GM18909 (cell line): ENCODE measurements around the gene STEAP4.

Source experiments
- ATAC-seq: cut with Tn5 transposase; IDR thresholded peaks from one replicate; pipeline ENCODE4 v1.9.1; 2021; ENCODE audit warnings: mild to moderate bottlenecking; ENCODE audit not compliant: unreplicated experiment, poor library complexity

STEAP4 gene

GRCh38 chr7:88315522-88315921 lies 8.8 kb upstream of the STEAP4 start:
- ATAC-seq = no peak

DNA sequence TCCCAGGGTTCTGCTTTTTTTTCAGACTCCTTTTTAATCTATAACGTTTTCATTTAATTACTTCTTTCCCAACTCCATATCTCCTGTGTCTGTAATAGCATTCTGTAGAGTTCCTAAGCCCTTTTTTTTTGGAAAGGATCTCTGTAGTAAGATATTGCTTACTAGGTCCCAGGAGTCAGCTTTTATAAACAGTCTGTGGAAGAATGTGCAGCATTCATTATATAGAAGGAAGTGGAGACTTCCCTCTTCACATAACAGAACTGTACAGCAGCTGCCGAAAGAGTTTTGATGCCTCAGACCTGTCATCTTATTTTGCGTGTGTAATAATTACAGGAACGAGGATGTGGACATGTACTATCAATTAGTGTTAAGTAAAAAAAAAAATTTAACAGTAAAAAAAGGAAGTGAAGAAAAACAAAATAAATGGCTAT lies 7.4 kb upstream of the STEAP4 start:
- no peak for ATAC-seq

DNA sequence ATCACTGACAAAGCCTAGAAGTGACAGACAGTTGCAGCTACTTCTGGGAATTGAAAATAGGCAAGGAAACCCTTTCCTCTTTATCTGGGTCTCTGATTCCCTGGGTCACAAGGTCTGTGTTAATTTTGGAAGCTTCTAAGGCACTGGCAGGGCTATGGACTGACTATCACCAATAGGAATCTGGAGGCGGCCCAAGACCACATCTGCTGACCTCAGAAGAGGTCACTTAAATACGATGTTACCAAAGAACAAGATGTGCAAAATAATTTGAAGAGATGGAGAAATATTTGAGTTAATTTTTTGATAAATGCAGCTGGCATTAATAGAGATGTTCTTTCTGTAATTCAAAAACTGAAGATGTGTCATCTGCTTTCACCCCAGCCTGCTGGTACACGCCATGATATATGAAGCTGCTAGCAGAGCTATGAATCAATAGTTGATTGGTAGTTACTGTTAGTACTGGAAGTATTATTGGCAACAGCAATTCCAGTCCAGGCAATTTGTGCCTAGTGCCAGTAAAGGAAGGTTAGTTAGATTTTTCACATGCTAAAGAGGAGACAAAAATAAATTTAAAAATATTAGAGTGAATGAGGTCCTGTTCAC lies 5.5 kb upstream of the STEAP4 start:
- ATAC-seq = no peak

GRCh38 chr7:88311675-88312036 lies 5.0 kb upstream of the STEAP4 start:
- no peak for ATAC-seq

GRCh38 chr7:88310956-88311674 lies 4.4 kb upstream of the STEAP4 start:
- no peak for ATAC-seq

GRCh38 chr7:88309819-88310218 lies 3.1 kb upstream of the STEAP4 start:
- no peak for ATAC-seq

- no peak for ATAC-seq
Measured at GRCh38 chr7:88307823-88308222, 1.1 kb upstream of the STEAP4 start.

DNA sequence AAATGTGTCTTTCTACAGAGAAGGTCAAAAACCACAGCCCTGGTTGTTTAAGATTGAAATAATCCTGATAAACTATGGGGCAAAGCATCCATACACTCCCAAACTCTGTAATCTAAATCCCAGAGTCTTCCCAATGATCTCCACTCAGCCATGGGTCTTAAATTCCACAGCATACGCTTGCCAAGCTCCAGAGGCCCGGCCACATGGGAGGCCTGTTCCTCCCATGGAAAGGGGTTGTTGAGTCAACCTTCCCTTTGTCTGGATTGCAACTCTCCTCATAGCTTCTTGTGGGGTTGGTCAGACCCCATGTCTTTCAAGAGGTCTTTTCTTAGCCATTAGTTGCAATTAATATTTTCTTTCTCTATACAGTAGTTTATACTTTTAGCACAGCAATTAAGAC lies 718 bp upstream of the STEAP4 start:
- ATAC-seq = no peak

DNA sequence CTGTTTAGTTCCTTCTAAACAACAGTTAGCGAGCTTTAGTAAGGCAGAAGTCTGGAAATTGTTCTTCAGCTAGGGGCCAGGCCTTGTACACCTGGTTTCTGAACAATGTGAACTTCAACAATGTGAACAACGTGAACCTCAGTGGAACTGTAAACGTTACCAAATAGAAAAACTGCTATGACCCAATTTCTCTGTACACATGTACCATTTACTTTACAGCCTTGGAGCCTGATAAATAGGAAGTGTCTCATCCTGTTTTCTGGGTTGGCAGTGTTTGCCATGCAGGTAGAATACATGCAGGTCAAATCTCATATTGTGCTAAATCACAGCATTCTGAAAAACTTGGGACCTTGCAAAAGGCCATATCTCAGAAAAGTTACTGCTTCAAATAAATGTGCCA lies 1.6 kb downstream of the STEAP4 start:
- ATAC-seq = no peak

DNA sequence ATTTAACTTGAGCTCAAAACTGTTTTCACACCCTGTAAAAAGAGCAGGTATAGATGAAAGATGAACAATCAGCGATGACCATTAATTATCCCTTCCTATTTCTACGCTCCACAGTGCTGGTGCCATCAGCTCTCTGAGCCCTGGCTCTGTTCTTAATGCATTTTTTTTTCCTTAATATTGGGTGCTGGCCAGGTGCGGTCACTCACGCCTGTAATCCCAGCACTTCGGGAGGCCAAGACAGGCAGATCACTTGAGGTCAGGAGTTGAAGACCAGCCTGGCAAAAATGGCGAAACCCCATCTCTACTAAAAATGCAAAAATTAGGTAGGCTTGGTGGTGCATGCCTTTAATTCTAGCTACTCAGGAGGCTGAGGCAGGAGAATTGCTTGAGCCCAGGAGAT lies 4.2 kb downstream of the STEAP4 start:
- ATAC-seq = no peak

DNA sequence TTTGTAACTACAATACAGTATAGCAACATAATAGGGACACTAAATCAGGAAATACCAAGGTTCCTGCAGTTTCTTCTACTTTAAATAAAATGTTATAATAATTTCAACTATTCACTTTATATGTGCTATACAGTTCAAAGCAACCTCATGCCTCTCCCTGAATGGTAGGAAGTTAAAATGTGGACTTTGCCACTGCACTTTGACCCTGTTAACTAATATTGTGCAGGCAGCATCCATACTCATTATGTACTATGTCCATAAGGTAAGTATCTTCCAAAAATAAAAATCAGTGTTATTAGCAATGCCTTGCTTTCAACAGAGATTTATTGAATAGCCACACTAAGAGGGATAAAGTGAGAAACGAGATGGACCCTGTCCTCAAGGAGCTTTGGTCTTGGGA lies 4.8 kb downstream of the STEAP4 start:
- ATAC-seq = no peak

GRCh38 chr7:88300401-88300945 lies 6.2 kb downstream of the STEAP4 start:
- no peak for ATAC-seq

- ATAC-seq = no peak
Measured at GRCh38 chr7:88299126-88299525, 7.6 kb downstream of the STEAP4 start.

DNA sequence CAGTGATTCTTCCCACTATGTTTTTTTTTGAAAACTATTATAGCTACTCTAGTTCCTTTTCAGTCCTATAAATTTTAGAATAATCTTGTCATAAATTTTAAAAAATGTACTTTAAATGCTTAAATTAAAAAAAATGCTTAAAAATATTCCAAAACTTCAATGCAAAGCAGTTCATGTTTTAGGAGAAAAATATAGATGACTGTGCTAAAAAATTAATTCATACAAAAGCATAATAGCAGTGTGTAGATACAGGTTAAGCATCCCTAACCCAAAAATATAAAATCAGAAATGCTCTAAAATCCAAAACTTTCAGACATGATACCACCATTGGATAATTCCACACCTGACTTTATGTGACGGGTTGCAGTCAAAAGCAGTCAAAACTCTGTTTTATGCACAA lies 12.8 kb downstream of the STEAP4 start:
- no peak for ATAC-seq

GRCh38 chr7:88291398-88292173 lies 15.1 kb downstream of the STEAP4 start:
- ATAC-seq = no peak

GRCh38 chr7:88290491-88290890 lies 16.2 kb downstream of the STEAP4 start:
- no peak for ATAC-seq

DNA sequence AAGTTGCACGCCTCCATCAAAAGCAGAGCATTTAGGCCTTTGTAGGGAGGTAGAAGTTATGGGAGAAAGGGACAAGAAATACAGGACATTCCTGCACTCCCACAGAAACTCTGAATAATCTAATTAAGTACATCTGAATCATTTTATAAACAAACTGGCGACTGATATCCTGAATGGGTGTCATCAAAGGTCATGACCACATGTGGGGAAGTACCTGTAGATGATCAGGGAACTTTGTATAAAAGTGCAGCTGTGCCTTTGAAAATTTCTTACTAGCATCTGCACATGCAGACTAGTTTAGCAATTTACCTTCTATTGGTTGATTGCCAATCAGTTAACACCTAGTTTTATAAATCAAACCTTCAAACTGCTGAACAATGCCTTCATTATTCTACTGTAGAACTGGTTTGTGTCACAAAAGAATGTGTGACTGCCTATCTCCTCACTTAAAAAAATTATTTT lies 17.1 kb downstream of the STEAP4 start:
- ATAC-seq = no peak

DNA sequence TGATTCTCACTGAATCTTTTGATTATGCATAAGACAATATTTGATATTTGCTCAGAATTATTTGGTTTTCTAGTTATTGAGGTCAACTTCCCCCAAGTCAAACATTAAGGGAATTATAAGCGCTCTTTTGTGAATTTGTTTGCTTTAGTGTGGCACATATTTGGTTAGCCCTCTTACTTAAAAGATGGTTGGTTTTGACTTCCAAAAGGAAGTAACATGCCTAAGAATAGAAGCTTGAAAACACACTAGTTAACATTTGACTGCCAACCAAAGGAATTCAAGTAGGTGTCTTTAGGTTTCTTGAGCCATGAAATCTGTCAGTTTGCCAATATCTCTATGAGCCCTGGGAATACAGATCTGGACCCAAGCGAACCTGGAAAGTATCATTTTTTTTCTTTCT lies 24.9 kb downstream of the STEAP4 start:
- no peak for ATAC-seq

DNA sequence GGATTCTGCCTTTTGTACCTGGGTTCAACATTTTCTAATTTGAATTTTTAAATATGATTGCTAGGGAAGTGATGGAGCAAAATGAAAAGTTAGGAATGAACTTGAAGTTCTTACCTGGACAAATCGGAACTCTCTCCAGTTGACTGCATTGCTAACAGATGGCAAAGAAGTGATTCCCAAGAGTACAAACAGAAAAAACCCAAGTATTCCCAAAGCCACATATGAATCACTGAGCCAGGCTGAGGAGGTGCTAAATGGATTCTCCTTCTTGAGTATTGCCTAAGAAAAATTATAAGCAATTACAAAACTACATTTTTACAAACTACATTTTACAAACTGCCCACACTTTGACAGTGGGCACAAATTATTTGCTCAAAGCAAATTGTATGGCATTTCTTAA lies 25.9 kb downstream of the STEAP4 start:
- ATAC-seq = no peak

GRCh38 chr7:88279323-88279722 lies 27.4 kb downstream of the STEAP4 start:
- no peak for ATAC-seq

GRCh38 chr7:88278881-88279280 lies 27.8 kb downstream of the STEAP4 start:
- ATAC-seq = no peak
